Liver (tissue), 9 donors: Measurements from ENCODE around the gene AGBL5. TPM values are rescaled to one million over a fixed set of nuclear protein-coding genes. Genes with fewer than 3 reads are reported as not detected.
A peak's percentile ranks its signal among the peaks of the same experiment; 100 is the strongest.

Source experiments
- DNase-seq: peaks from one replicate; pipeline ENCODE4 v3.0.0-alpha.2; 2017; ENCODE audit warnings: low spot score
- H3K27ac ChIP-seq, 2 donors: one replicate each; pipeline ENCODE4 v1.7.0; 2013; ENCODE audit warnings: inconsistent platforms in 2 of 2, low read length in 2 of 2, control low read depth in 1 of 2, low read depth in 1 of 2, mild to moderate bottlenecking in 1 of 2
- H3K27me3 ChIP-seq, 4 donors: one replicate each; pipeline versions ENCODE4 v1.6.1 to v1.7.0; 2013; ENCODE audit warnings: low read length in 3 of 4, inconsistent platforms in 1 of 4, mild to moderate bottlenecking in 1 of 4, moderate library complexity in 1 of 4; ENCODE audit not compliant: control insufficient read depth in 4 of 4, insufficient read depth in 4 of 4
- H3K36me3 ChIP-seq, 4 donors: one replicate each; pipeline versions ENCODE4 v1.6.1 to v1.7.0; 2013; ENCODE audit warnings: low read length in 3 of 4, mild to moderate bottlenecking in 3 of 4, low read depth in 1 of 4, moderate library complexity in 1 of 4; ENCODE audit not compliant: control insufficient read depth in 4 of 4, insufficient read depth in 3 of 4
- H3K4me1 ChIP-seq, 4 donors: one replicate each; pipeline versions ENCODE4 v1.6.1 to v1.7.0; 2013; ENCODE audit warnings: low read length in 3 of 4, mild to moderate bottlenecking in 3 of 4, moderate library complexity in 1 of 4; ENCODE audit not compliant: control insufficient read depth in 4 of 4, insufficient read depth in 4 of 4
- H3K4me3 ChIP-seq, 3 donors: one replicate each; pipeline versions ENCODE4 v1.6.1 to v1.7.0; 2013; ENCODE audit warnings: low read length in 3 of 3, control low read depth in 1 of 3, low read depth in 1 of 3, mild to moderate bottlenecking in 1 of 3
- H3K9ac ChIP-seq, 2 donors: one replicate each; pipeline ENCODE4 v1.7.0; 2013; ENCODE audit warnings: low read length in 2 of 2, mild to moderate bottlenecking in 2 of 2, moderate library complexity in 2 of 2, control low read depth in 1 of 2, low read depth in 1 of 2
- H3K9me3 ChIP-seq, 4 donors: one replicate each; pipeline versions ENCODE4 v1.6.1 to v1.7.0; 2013; ENCODE audit warnings: low read length in 3 of 4; ENCODE audit not compliant: control insufficient read depth in 4 of 4
- GABPA ChIP-seq, 2 donors: IDR thresholded peaks in 1 of 2; conservative IDR thresholded peaks in 1 of 2; 2 replicates each; pipeline ENCODE4 v1.6.1; 2016; ENCODE audit warnings: antibody characterized with exemption in 2 of 2, mild to moderate bottlenecking in 1 of 2, moderate library complexity in 1 of 2
- HNF4G ChIP-seq: IDR thresholded peaks from 2 replicates; pipeline ENCODE4 v1.6.1; 2016; ENCODE audit warnings: antibody characterized with exemption
- JUND ChIP-seq, 2 donors: IDR thresholded peaks; 2 replicates each; pipeline ENCODE4 v1.6.1; 2016; ENCODE audit warnings: antibody characterized with exemption in 2 of 2
- MAX ChIP-seq: IDR thresholded peaks from 2 replicates; pipeline ENCODE4 v1.6.1; 2016; ENCODE audit warnings: antibody characterized with exemption
- NR2F2 ChIP-seq: IDR thresholded peaks from 2 replicates; pipeline ENCODE4 v1.6.1; 2016; ENCODE audit warnings: antibody characterized with exemption
- REST ChIP-seq: IDR thresholded peaks from 2 replicates; pipeline ENCODE4 v1.6.1; 2016; ENCODE audit warnings: antibody characterized with exemption, mild to moderate bottlenecking
- RXRA ChIP-seq, 2 donors: IDR thresholded peaks; 2 replicates each; pipeline ENCODE4 v1.6.1; 2017 to 2018; ENCODE audit warnings: antibody characterized with exemption in 2 of 2, mild to moderate bottlenecking in 1 of 2
- TAF1 ChIP-seq: conservative IDR thresholded peaks from 2 replicates; pipeline ENCODE4 v1.6.1; 2016; ENCODE audit warnings: antibody characterized with exemption, mild to moderate bottlenecking
- WGBS: extraction: QIAGEN DNeasy Blood & Tissue Kit; methylation state at CpG from one replicate; pipeline ENCODE4 v1.1.7; 2013; 5-methylcytosine and 5-hydroxymethylcytosine counted together
- polyA plus RNA-seq, 2 donors: library from polyadenylated mRNA; stranded (reverse) in 1 of 2; unstranded in 1 of 2; fragments of 200-250 nt in 1 of 2; fragments of >200 nt in 1 of 2; fragmentation: Nextera tagmentation in 1 of 2; extraction: Ambion mirVana in 1 of 2; gene quantifications; one replicate each; pipeline versions ENCODE4 v1.2.1 to v1.2.3, GENCODE V29; 2013 to 2015
- total RNA-seq, 2 donors: library from RNA; depleted of rRNA; stranded (reverse); fragments of >200 nt; gene quantifications; one replicate each; pipeline ENCODE4 v1.2.3, GENCODE V29; 2014
- donor health status: healthy.
- donor health status: healthy.
- donor health status: healthy.
- donor health status: healthy.
- donor health status: healthy.

The AGBL5 gene
- total and polyA plus RNA-seq, 4 donors, result 3.2 to 9.0 (median 4.8) TPM

DNA sequence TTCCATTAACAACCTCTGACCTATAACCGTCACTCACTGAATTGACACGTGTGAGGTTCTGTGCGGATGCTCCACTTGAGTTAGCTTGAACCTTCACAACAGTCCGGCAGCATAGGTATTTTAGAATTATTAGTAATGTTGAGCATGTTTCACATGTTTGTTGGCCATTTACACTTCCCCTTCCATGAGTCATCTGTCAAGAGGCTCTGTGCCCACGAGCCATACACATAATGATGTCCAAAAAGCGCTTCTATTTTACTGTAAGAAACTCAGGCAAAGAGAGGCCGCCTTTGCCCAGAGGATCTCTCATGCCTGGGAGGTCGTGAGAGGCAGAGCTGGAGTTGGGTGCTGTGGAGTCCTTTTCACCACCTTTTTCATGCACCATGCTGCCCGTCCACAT lies 47.6 kb upstream of the AGBL5 start (continued):
- TF ChIP-seq REST (no peak), NR2F2 (no peak)

DNA sequence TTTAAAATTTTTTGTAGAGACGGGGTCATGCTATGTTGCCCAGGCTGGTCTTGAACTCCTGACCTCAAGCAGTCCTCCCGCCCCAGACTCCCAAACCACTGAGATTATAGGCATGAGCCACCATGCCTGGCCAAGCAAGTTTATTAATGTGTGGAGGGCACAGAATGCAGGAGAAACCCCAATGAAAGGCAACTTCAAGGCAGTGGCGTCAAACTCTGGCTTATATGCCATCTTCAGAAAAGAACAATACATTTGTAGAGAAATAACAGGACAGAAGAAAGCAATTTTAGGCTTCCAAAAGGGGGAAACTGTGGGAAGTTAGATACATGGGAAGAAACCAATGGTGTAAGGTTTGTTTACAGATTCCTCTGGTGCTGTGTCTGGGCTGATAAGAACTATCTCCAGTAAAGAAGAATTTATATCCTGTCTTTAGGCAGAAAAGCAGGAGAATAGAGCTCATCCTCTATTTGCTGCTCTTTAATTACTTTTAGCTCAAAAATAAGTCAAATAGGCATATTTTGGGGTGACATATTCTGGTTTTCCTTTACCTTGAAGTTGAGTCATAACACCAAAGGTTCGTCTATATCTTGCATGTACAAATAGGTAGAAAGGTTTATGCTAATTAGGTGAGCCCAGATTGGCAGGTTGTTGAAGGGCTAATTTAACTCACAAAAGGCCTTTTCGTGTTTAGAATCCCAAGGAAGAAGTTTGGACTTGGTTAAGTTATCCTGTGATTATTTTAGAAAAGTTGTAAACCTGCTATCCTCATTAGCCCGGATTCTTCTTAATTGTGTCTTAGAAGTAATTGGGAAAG lies 44.7 kb upstream of the AGBL5 start:
- H3K4me3 ChIP-seq, result no peak overlapping the region
- H3K4me1 ChIP-seq, result peaks cover 13 to 36% (median 25%) of the 10 kb centered on the region in 4 donors
- H3K9me3 ChIP-seq, result no peaks in the 10 kb centered on the region
- no peak for DNase-seq
- H3K27me3 ChIP-seq, result no peaks in the 10 kb centered on the region
- H3K36me3 ChIP-seq, result no peaks in the 10 kb centered on the region
- TF ChIP-seq HNF4G (no peak), REST (no peak), GABPA (IDR thresholded peaks at IDR 0.05 in 1 of 2, conservative IDR thresholded peaks at IDR 0.05 in 1 of 2) (no peak), MAX (no peak), RXRA (IDR thresholded peaks at IDR 0.05) (no peak), JUND (IDR thresholded peaks at IDR 0.05) (no peak)
- 74% methylated on average over 6 of the region's 6 CpGs for WGBS
- H3K27ac ChIP-seq, result peak overlapping the region in 1 of 2 donors; percentile 42
- H3K9ac ChIP-seq, result no peak overlapping the region

DNA sequence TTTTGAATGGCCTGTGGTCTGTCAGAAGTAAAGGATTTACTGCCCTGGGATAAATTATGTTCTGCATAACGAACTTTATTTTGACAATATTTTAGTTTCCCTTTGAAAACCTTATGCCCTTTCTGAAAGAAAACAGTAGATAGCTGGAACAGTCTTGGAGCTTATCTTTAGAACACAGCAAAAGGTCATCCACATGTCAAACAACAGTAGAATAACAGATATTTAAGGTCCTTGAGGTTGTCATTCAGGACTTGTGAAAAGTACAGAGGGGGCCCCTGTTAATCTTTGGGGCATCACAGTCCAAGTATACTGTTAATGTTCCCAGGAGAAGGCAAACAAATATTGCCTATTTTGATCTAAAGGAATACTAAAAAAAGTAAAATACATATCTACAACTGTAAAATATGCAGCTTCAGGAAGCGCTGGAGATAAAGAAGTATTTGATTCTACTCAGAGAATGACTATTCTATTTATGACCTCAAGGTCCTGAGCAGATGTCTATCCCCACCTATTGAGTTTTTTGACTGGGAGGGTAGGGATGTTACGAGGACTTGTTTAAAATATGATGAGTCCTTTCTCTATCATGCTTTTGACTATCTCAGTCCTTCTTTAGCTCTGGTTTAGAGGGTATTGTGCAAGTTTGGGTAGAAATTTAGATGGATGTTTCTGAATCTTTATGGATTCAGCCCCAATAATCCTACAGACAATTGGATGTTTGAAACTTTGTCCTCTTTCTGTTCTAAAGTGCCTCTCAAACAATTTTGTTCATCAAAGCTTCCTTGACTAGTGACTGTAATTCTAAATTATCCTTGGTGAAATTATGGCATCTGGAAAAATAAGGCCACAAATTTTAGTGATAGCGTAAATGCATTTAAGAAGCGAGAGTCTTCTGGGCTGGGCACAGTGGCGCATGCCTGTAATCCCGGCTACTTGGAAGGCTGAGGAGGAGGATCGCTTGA lies 43.8 kb upstream of the AGBL5 start:
- WGBS, result 83% methylated on average over 8 of the region's 8 CpGs
- no peak for DNase-seq
- H3K27me3 ChIP-seq, result no peaks in the 10 kb centered on the region
- H3K9ac ChIP-seq, result no peak overlapping the region
- H3K4me1 ChIP-seq, result peaks cover 13 to 36% (median 25%) of the 10 kb centered on the region in 4 donors
- no peaks in the 10 kb centered on the region for H3K36me3 ChIP-seq
- no peaks in the 10 kb centered on the region for H3K9me3 ChIP-seq
- TF ChIP-seq MAX (no peak), TAF1 (no peak), JUND (IDR thresholded peaks at IDR 0.05) (no peak), NR2F2 (peak; percentile 93)
- peak overlapping the region in 1 of 2 donors; percentile 42 for H3K27ac ChIP-seq
- no peak overlapping the region for H3K4me3 ChIP-seq
